Measurements from ENCODE around the gene ASIC4.

The ASIC4 gene

DNA sequence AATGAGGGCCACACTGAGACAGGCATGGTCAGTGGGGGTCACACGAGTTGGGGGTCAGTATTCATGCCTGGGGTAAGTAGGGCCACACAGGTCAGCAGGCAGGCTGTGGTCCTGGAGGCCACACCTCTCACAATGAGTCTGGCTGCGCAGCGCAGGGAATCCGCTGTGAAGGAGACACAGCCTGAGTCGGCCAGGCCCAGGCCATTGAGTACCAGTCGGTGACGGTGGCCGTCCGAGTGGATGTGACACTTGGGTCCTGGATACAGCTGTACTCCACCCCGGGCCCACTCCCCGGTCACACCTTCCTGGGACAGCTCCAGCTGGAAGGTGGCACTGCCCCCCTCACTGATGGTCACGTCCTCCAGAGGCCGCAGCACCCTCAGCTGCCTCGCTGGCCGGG, 40.1 kb downstream of the ASIC4 start:
- DNase-seq, result no peak

DNA sequence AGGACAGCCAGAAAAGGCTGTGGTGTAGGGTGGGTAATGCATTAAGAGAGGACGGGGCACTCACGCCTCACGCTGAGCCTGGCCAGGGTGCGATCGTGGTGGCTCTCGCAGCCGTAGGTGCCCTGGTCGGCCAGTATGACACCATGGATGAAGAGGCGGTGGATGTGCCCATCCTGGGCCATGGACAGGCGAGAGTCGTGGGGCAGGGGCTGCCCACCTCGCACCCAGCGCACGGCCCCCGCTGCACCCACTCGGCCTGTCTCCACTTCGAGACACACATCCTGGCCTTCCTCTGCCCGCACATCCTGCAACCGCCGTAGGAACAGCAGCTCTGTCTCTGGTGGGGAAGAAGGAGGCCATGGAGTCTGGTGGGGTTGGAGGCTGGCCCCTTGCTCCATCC, 41.7 kb downstream of the ASIC4 start:
- no peak for DNase-seq

DNA sequence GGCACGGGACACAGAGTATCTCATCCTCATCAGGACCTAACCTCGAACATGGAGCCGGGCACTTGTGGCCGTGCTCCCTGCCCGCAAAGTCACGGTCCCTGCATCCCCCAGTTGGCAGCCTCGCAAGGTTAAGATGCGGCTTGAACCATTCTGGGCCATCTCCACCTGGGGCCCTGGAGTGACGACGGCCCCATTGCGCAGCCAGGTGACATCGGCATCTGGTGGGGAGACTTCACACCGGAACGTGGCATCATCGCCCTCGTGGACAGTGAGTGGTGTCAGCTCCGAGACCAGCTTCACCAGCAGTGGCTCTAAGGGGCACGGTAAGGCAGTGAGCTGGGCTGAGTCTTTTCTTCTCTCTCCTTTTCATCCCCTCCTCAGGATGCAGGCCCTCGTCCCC, 42.1 kb downstream of the ASIC4 start:
- DNase-seq, result no peak

DNA sequence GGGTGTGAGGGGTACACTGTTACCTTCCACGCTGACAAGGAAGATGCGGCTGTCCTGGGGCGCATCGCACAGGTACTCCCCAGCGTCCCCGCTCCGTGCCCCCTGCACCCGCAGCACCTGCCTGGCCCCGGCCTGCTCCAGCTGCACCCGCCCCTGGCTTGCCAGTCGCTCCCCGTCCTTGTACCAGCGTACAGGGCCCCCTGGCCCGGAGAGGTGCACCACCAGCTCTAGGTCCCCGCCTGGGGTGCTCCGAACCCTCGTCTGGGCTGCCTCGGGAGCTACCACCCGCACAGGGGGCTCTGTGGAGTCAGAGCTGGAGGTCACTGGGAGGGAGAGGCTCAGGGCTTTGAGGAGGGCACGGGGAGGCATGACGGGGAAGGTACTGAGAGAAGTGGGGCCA, 43.0 kb downstream of the ASIC4 start:
- no peak for DNase-seq

DNA sequence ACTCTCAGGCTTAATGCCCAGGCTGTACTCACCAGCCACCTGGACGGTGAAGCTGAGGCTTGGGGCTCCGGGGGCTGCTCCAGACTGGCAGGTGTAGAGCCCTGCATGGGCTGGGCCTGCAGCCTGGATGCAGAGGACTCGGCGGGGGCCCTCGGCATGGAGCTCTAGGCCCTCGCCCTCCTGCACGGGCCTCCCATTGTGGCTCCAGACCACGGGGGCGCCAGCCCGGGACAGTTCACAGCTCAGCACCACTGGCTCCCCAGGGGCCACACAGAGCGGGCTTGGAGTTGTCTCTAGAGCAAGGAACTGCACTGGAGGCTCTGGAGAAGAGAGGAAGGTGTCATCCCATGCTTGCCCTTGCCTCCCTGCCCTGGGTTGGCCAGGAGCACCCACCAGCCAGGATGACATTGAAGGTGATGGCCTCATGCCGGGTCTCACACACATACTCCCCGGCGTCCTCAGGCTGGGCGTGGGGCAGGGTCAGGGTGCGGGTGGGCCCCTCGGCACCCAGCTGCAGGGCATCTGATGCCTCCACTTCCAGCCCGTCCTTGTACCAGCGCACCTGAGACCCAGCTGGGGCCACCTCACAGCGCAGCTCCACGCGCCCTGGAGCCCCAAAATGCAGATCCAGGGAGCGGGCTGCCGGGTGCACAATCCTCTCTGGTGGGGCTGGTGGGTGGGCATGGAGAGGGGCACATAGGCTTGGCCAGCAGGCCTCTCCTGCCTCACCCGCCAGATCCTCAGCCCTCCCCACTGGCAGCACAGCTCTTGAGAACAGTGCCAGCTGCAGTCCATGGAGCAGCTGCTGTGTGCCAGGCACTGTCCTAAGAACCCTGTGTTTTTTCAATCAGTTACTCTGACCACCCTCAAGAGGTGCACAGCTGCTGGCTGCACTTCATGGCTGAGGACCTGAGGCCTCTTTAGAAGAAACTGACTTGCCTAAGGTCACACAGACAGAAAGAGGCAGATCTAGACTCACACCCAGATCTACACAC, 43.8 kb downstream of the ASIC4 start:
- no peak for DNase-seq

DNA sequence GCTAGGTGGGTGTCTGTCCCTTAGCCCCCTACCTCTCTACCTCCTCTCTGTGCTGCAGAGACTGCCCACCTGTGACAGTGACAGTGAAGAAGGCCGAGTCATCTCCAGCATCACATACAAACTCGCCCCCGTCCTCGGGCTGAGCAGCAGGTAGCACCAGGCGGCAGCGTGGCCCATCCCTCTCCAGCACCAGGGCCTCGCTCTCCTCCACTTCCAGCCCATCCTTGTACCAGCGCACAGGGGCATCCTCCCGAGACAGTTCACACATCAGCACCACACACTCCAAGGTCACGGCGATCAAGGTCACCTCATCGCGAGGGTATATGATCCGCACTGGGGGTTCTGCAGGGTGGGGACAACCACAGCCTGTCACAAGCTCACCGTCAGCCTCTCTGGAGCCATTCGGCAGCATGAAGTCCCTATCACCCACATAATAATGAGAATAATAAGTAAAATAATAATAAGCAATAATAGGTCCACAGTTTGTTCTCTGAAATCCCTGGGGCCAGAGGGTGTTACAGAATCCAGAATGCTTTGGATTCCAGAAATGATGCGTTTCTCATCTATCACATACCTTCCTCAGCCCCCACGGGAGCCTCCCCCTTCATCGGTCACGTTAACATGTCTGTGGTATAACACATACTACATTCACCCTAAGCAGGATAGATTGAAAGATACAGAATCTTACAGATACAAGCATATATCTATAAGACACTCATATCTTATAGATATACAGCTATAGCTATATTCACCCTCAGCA, 45.1 kb downstream of the ASIC4 start:
- DNase-seq, result peak; percentile 37

DNA sequence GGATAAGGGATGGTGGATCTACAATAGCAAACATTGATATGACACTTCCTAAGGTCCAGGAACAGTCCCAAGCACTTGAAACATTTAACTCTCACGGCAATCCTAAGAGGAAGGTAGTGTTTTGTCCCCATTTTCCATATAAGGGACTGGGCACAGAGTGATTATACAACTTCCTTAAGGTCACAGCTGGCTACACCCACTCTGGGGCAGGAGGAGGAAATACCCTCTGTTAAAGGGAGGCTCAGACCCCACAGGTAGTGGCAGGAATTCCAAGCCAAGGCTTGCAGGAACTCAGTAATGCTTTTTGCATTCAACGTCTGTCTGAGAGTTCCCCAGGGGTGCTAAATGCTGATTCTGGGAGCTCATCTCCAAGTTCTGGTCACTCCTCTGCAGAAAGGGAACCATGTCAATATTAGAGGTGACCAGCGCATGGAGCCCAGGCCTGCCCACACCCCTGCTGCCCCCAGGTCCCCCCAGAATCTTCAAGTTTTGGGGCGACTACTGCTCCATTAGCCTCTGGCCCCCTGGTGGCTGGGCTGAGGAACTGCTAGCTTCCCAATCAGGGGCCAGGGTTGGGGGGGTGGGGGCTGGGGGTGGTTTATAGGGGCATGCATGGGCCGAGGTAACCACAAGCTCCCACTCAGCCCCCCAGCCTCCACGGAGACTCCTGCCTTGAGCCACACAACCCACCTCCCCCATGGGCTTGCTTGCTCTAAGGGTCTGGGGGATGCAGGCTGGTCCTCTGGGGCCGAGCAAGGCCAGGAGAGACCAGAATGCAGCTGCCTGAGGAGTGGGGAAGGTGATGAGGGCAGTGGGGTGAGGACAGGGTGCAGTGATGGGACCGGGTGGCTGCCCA, 46.0 kb downstream of the ASIC4 start:
- DNase-seq, result no peak

DNA sequence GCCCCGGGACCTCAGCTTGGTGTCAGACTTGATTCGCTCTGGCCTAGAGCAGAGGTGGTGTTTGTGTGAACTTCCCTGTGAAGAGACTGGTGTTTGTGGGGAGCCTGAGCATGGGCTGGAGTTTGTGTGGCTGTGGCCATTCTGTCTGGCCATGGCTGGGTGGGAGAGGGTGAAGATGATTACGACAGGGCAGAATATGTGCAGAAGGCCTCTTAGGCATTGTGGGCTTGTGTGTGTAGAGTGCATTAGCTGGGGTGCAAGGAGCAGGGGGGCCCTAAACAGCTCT, 46.6 kb downstream of the ASIC4 start:
- no peak for DNase-seq

DNA sequence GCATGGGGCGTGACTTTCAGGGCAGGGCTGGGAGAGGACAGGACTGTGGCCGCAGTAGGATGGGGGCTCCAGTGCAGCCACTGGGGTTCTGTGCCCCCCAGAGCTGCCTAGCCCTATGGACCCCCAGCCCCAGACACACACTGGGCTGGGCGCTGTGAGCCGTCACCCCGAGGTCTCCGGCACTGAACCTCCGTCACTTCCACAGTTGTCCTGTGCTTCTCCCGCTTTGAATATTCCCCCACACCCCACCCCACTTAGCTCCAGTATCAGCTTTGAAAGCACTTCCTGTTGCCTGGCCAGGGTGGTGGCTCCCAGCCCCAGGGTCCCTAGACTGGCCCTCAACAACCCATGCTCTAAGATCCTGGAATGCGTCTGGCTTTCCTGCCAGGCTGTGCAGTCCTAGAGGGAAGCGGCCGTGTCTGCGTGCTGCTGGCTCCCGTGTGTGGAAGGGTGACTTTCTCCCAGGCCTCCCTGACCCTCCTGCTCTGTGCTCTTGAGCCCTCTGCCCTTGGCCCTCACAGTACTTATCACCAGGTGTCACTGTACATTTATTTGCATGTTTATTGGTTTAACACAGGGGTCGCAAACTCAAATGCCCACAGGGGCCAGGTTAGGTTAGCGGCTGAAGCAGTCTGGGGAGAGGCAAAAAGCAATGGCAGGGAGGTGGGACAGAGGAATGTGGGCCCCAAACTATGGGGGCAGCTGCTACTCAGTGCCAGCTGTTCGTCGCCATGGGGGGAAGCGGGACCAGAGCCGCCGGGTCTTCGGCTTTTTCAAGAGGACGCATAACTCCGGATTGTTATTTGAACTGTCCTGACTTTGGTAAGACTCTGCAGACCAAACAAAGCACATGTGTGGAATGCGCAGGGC, 47.1 kb downstream of the ASIC4 start:
- DNase-seq, result no peak

DNA sequence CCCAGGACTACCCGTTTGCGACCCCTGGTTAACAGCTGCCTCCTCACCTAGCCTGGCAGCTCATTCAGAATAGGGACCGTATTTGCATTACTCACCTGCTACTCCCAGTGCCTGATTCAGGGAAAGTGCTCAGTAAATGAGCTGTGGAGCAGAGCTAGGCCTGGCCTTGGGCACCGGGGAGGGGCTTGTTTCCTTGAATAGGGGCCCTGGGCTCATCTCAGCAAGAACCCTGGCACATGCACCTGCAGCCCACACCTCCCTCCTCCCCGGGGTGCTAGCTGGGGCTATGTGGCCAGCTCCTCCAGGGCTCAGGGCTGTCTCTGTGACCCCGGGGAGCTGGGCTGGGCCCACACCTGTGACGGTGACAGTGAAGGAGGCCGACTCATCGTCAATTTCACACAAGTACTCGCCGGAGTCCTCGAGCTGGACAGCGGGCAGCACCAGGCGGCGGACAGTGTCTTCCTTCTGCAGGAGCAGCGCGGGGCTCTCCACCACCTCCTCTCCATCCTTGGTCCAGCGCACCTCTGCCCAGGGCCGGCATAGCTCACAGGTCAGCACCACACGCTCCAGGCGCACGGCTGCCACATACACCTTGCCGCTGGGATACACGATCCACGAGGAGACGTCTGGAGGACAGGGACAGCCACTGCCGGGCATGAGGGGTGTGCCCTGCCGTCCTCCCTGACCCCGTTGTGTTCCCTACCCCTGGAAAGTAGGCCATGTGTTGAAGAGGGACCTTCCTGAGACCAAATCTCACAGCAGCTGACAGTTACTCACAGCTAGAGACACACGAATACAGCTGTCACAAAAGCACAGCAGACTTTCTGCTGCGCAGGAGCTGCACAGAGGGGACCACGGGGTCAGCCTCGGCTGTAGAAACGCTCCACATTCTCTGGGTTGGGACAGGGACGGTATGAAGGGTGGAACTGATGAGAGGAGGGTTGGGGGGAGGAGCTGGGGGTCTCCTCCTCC, 48.1 kb downstream of the ASIC4 start:
- no peak for DNase-seq

DNA sequence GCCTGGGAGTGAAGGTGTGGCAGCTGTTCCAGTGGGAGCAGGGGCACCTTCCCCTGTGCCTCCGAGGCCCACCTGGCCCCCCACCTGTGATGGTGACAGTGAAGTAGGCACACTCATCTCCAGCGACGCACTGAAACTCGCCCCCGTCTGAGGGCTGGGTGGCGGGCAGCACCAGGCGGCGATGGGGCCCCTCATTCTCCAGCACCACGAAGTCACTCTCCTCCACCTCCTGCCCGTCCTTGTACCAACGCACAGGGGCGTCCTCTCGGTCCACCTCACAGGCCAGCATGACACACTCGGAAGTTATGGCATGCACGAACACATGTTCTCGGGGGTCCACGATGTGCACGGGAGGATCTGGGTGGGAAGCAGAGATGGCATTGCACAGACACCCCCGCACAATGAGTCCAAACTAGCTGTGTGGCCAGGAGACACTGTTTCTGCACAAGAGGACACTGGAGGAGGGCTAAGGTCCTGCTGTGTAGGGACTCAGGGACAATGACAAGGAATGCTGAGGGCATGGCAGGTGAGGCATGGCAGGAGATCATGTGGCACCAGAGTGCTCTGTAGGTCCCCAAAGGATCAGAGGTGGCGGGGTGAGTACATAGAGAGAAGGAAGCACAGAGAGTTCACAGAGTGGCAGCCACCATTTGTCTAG, 49.1 kb downstream of the ASIC4 start:
- no peak for DNase-seq

DNA sequence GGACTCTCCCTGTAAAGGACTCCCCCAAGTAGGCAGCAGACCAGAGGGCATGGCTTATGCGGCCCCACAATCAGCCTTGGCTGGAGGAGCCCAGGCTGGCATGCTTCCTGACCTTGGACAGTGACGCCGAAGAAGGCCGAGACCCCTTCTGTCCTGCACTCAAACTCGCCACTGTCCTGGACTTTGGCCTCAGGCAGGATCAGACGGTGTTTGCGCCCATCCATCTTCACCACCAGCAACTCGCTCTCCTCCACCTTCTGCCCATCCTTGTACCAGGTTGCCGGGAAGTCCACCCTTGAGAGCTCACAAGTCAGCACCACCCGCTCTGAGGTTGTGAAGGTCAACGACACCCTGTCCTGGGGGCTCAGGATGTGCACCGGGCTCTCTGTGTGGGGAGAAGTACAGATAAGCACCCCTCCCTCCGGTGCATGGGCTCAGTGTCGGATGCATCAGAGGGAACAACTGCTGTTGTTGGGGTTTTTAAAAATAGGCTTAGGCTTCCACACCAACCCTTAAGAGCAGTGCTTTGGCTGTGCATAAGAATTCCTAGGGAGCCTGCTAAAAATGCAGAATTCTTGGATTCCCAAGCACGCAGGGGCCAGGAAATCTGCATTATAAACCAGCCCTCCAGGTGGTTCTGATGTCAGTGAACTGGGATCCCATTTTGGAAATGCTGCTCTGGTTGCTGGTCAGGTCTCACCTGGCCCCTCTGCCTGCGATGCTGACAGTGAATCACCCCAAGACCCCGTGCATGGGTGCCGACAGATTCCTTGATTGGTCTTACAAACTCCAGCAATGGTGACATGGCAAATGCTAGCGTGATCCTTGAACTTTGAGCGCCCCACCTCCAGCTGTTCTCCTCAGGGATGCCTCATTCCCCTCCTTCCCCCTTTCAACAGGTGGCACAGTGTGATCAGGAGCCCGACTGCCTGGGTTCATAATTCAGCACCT, 51.1 kb downstream of the ASIC4 start:
- DNase-seq, result no peak

DNA sequence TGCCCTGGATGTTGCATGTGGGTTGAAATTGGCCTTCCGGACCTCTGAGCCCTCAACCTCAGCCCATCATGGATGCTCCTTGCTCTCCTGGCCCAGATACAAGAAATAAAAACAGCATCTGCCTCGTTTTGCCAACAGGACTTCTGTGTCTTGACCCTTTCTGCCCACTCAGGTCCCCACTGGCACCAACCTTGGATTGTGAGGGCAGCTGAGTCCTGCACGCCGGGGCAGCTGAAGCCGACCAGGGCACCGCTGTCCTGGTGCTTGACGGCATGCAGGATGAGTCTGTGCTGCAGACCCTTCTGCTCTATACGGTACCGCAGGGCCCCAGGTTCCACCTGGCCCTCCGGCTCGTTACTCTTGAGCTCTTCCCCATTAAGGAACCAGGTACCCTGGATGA, 52.4 kb downstream of the ASIC4 start:
- no peak for DNase-seq

DNA sequence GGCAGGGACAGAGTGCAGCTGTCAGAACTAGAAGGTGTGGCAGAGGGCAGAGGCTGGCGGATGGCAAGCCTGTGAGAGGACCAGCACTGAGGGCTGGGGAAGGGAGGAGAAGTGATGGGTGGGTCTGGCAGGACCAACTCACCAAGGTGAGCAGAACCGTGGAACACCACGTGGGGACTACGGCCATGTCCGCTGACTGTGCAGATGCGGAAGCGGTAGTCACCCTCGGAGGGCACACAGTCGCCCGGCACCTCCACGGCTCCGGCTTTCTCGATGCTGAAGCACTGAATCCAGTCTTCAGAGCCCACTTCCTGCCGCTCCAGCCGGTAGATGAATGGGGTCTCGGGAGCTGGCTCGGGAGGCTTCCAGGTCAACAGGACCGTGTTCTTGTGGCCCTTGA, 52.8 kb downstream of the ASIC4 start:
- no peak for DNase-seq

DNA sequence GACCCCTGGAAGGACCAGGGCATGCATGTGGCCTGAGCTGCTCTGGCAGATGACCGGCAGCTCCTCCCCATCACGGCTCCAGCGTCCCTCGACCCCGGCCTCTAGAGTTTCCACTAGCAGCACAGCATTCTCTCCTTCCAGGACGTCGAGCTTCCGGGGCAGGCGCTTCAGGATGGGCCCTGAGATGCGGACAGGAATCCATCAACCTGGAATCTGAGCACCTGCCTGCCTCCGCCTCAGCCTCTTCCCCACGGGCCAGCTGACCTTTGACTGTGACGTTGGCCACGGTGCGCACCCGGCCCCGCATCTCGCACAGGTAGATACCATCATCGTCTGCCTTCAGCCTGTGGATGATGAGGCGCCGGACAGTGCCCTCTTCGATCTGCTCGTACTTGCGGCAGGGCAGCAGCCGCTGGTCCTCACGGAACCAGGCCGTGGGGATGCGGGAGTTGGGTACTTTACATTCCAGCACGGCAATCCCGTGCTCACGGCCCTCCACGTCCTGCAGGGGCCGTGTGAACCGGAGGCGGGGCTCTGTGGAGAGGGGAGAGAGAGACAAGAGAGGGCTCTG, 53.6 kb downstream of the ASIC4 start:
- DNase-seq, result no peak

DNA sequence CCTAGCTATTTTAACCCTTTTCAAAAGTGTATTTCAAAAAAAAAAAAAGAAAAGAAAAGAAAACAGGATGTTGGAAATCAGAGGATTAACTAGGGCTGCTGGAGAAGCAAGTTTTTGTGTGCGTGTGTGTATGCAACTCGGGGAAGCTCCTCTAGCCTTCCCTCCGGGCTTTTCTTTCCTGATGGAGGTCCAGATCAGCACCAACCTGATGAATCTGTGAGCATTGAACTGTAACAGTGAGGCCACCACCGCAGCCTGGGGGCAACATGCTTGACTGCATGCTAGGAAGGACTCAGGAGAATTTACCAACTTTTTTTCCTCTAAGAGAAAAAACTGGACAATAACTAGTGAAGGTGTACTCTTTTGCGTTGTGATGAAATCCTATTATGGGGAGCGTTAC, 54.8 kb downstream of the ASIC4 start:
- no peak for DNase-seq

DNA sequence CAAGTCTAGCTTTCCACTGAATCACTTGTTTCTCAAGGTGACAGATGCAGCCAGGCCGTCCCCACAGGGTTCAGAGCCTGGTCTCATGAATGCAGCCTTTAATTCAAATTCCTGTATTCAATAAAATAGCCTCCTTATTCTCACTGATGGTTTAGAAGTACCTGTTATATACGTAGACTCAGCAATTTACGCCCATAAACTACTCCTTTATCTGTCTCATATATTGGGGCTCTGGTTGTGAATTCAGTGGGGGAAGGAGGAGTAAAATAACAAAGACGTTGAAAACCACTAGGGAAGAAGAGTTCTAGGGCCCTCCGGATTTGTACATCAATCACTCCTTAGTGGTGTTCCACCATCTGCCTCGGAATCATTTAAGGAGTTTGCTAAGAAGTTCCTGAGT, 55.4 kb downstream of the ASIC4 start:
- DNase-seq, result no peak

DNA sequence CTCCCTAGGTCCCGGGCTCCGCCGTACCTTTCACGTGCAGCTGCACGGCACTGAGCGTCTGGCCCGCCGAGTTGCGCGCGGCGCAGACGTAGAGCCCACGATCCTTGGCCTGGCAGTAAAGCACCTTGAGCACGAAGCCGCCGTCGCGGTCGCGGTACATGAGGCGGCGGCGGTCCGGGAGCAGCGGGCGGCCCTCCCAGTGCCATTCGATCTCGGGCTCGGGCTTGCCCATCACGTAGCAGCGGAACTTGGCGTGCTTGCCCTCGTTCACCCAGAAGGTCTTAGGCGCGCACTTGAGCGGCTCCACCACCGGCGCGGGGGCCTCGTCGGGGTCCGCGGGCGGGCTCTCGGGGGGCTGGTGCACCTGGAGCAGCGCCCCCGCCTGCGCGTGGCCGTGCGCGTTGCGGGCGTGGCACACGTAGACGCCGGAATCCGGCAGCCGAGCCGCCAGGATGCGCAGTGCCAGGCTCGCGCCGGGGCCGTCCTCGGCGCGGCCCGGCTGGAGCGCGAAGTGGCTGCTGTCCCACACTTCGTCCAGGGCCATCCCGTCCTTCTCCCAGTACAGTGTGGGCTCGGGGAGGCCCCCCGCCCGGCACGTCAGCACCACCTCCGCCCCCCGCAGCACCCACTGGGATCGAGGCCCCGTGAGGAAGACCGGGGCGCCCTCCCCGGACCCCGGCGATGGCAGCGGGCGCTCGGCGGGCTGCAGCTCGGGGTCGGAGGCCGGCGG, 56.1 kb downstream of the ASIC4 start:
- DNase-seq, result peak; percentile 48

Measured in fibroblast of skin of back (primary cell).